GM19463 (cell line): ENCODE results near the gene ZC3H11A.
"Not testable (repeated sequence)": the region's sequence is repeated elsewhere in the genome, so short reads cannot be mapped to it uniquely, and the experiment has no call there.

Source experiments
- ATAC-seq: cut with Tn5 transposase; IDR thresholded peaks from one replicate; pipeline ENCODE4 v1.9.1; 2021; ENCODE audit warnings: mild to moderate bottlenecking, moderate library complexity; ENCODE audit not compliant: unreplicated experiment

ZC3H11A gene

GRCh38 chr1:203778789-203779188 lies 16.6 kb upstream of the ZC3H11A start:
- no peak for ATAC-seq

- ATAC-seq: no peak
Measured at GRCh38 chr1:203781962-203782361, 13.5 kb upstream of the ZC3H11A start.

GRCh38 chr1:203789966-203790365 lies 5.5 kb upstream of the ZC3H11A start:
- peak; percentile 74 for ATAC-seq

GRCh38 chr1:203791498-203791897 lies 3.9 kb upstream of the ZC3H11A start:
- no peak for ATAC-seq

GRCh38 chr1:203792486-203792885 lies 2.9 kb upstream of the ZC3H11A start:
- ATAC-seq: no peak

- not testable (repeated sequence) for ATAC-seq
Measured at GRCh38 chr1:203793561-203793960, 1.9 kb upstream of the ZC3H11A start.

GRCh38 chr1:203794764-203795440 lies 521 bp upstream of the ZC3H11A start:
- no peak for ATAC-seq

GRCh38 chr1:203796236-203796605 lies 798 bp downstream of the ZC3H11A start:
- ATAC-seq: no peak

GRCh38 chr1:203797216-203797615 lies 1.8 kb downstream of the ZC3H11A start:
- ATAC-seq: no peak

- ATAC-seq: no peak
Measured at GRCh38 chr1:203797948-203798655, 2.7 kb downstream of the ZC3H11A start.

GRCh38 chr1:203799157-203799556 lies 3.7 kb downstream of the ZC3H11A start:
- no peak for ATAC-seq

- no peak for ATAC-seq
Measured at GRCh38 chr1:203799971-203800370, 4.5 kb downstream of the ZC3H11A start.

- no peak for ATAC-seq
Measured at GRCh38 chr1:203805689-203806088, 10.3 kb downstream of the ZC3H11A start.

GRCh38 chr1:203807196-203807595 lies 11.8 kb downstream of the ZC3H11A start:
- ATAC-seq: no peak

GRCh38 chr1:203813581-203814341 lies 18.3 kb downstream of the ZC3H11A start:
- ATAC-seq: no peak

GRCh38 chr1:203818399-203818798 lies 23.0 kb downstream of the ZC3H11A start:
- no peak for ATAC-seq

GRCh38 chr1:203823306-203823705 lies 27.9 kb downstream of the ZC3H11A start:
- ATAC-seq: no peak

- no peak for ATAC-seq
Measured at GRCh38 chr1:203826175-203826574, 30.8 kb downstream of the ZC3H11A start.

GRCh38 chr1:203828002-203828401 lies 32.6 kb downstream of the ZC3H11A start:
- no peak for ATAC-seq

GRCh38 chr1:203828503-203828902 lies 33.1 kb downstream of the ZC3H11A start:
- ATAC-seq: no peak

- not testable (repeated sequence) for ATAC-seq
Measured at GRCh38 chr1:203829247-203829646, 33.8 kb downstream of the ZC3H11A start.

GRCh38 chr1:203835476-203835875 lies 40.1 kb downstream of the ZC3H11A start:
- ATAC-seq: no peak
